HG03280 (cell line): ENCODE results near the gene DYSF.

ENCODE experiments used
- ATAC-seq: cut with Tn5 transposase; IDR thresholded peaks from one replicate; pipeline ENCODE4 v1.9.1; 2021; ENCODE audit warnings: mild to moderate bottlenecking, moderate library complexity; ENCODE audit not compliant: unreplicated experiment

The DYSF gene

GRCh38 chr2:71598526-71598925 lies 145.2 kb downstream of the DYSF start:
- ATAC-seq = no peak

- no peak for ATAC-seq
Observed at GRCh38 chr2:71599038-71599437, 145.7 kb downstream of the DYSF start.

- no peak for ATAC-seq
Observed at GRCh38 chr2:71599646-71600236, 146.4 kb downstream of the DYSF start.

GRCh38 chr2:71600555-71600954 lies 147.2 kb downstream of the DYSF start:
- no peak for ATAC-seq

GRCh38 chr2:71601136-71602114 lies 148.1 kb downstream of the DYSF start:
- ATAC-seq = no peak

- no peak for ATAC-seq
Observed at GRCh38 chr2:71602115-71602495, 148.7 kb downstream of the DYSF start.

- ATAC-seq = no peak
Observed at GRCh38 chr2:71602581-71602980, 149.2 kb downstream of the DYSF start.

- ATAC-seq = no peak
Observed at GRCh38 chr2:71603311-71603811, 150.0 kb downstream of the DYSF start.

- ATAC-seq = no peak
Observed at GRCh38 chr2:71603851-71604725, 150.7 kb downstream of the DYSF start.

GRCh38 chr2:71604726-71605120 lies 151.4 kb downstream of the DYSF start:
- no peak for ATAC-seq

GRCh38 chr2:71605173-71605641 lies 151.8 kb downstream of the DYSF start:
- ATAC-seq = no peak

- no peak for ATAC-seq
Observed at GRCh38 chr2:71605781-71606241, 152.4 kb downstream of the DYSF start.

GRCh38 chr2:71606244-71606643 lies 152.9 kb downstream of the DYSF start:
- no peak for ATAC-seq

GRCh38 chr2:71607151-71607889 lies 154.0 kb downstream of the DYSF start:
- ATAC-seq = no peak

- no peak for ATAC-seq
Observed at GRCh38 chr2:71608034-71608433, 154.7 kb downstream of the DYSF start.

- no peak for ATAC-seq
Observed at GRCh38 chr2:71608441-71608840, 155.1 kb downstream of the DYSF start.

GRCh38 chr2:71609029-71609428 lies 155.7 kb downstream of the DYSF start:
- ATAC-seq = no peak

- no peak for ATAC-seq
Observed at GRCh38 chr2:71609441-71609840, 156.1 kb downstream of the DYSF start.

- ATAC-seq = no peak
Observed at GRCh38 chr2:71609958-71610357, 156.6 kb downstream of the DYSF start.

- ATAC-seq = no peak
Observed at GRCh38 chr2:71610671-71611070, 157.3 kb downstream of the DYSF start.
